SK-N-SH treated with all-trans-retinoic acid at 6 μM for 48 hours (cell line): ENCODE measurements around the gene RNASE12.

Experiments used
- ATAC-seq: fragments of 200-7000 bp; cut with Tn5 transposase; 3 replicates; pipeline ENCODE4 v1.9.1; 2020; ENCODE audit warnings: mild to moderate bottlenecking, moderate library complexity
- BACH2 ChIP-seq: fragments of 250-450 bp; sonication (Bioruptor Pico); IDR thresholded peaks from 2 replicates; pipeline ENCODE4 v1.9.0; 2021; ENCODE audit warnings: mild to moderate bottlenecking, borderline replicate concordance
- CSDC2 ChIP-seq: fragments of 250-450 bp; sonication (Bioruptor Pico); IDR thresholded peaks from 2 replicates; pipeline ENCODE4 v1.5.0; 2020; ENCODE audit warnings: mild to moderate bottlenecking, moderate library complexity
- ESRRG ChIP-seq: fragments of 250-450 bp; sonication (Bioruptor Pico); IDR thresholded peaks from 2 replicates; pipeline ENCODE4 v1.6.1; 2021; ENCODE audit warnings: mild to moderate bottlenecking
- ISL1 ChIP-seq: fragments of 250-450 bp; sonication (Bioruptor Pico); IDR thresholded peaks from 2 replicates; pipeline ENCODE4 v2.1.2; 2022; ENCODE audit warnings: mild to moderate bottlenecking, moderate library complexity
- OSR1 ChIP-seq: fragments of 250-450 bp; sonication (Bioruptor Pico); IDR thresholded peaks from 2 replicates; pipeline ENCODE4 v1.8.0; 2022; ENCODE audit warnings: moderate library complexity, mild to moderate bottlenecking, inconsistent platforms
- PPARA ChIP-seq: fragments of 250-450 bp; sonication (Bioruptor Pico); IDR thresholded peaks from 2 replicates; pipeline ENCODE4 v1.5.0; 2020; ENCODE audit warnings: mild to moderate bottlenecking, borderline replicate concordance
- RARB ChIP-seq: fragments of 250-450 bp; sonication (Bioruptor Pico); IDR thresholded peaks from 2 replicates; pipeline ENCODE4 v1.8.0; 2021; ENCODE audit warnings: mild to moderate bottlenecking, moderate library complexity
- SNAI2 ChIP-seq: fragments of 250-450 bp; sonication (Bioruptor Pico); IDR thresholded peaks from 2 replicates; pipeline ENCODE4 v1.5.0; 2020; ENCODE audit warnings: mild to moderate bottlenecking, moderate library complexity
- TCF4 ChIP-seq: fragments of 250-450 bp; sonication (Bioruptor Pico); IDR thresholded peaks from 2 replicates; pipeline ENCODE4 v1.8.0; 2021; ENCODE audit warnings: mild to moderate bottlenecking, moderate library complexity, borderline replicate concordance
- TOX ChIP-seq: fragments of 250-450 bp; sonication (Bioruptor Pico); IDR thresholded peaks from 2 replicates; pipeline ENCODE4 v1.8.0; 2021; ENCODE audit warnings: mild to moderate bottlenecking, moderate library complexity, borderline replicate concordance
- ZC3H10 ChIP-seq: fragments of 250-450 bp; sonication (Bioruptor Pico); IDR thresholded peaks from 2 replicates; pipeline ENCODE4 v1.5.1; 2021; ENCODE audit warnings: mild to moderate bottlenecking, moderate library complexity
- ZFP3 ChIP-seq: fragments of 250-450 bp; sonication (Bioruptor Pico); IDR thresholded peaks from 2 replicates; pipeline ENCODE4 v1.5.0; 2020; ENCODE audit warnings: mild to moderate bottlenecking, moderate library complexity
- ZFP30 ChIP-seq: fragments of 450-650 bp; formaldehyde crosslinking; IDR thresholded peaks from 2 replicates; pipeline ENCODE4 v1.5.0; 2022; ENCODE audit warnings: mild to moderate bottlenecking, moderate library complexity
- ZNF565 ChIP-seq: fragments of 450-650 bp; formaldehyde crosslinking; conservative IDR thresholded peaks from 2 replicates; pipeline ENCODE4 v1.5.0; 2020; ENCODE audit warnings: low read depth, mild to moderate bottlenecking, moderate library complexity
- ZNF70 ChIP-seq: fragments of 450-650 bp; formaldehyde crosslinking; IDR thresholded peaks from 2 replicates; pipeline ENCODE4 v1.5.0; 2020; ENCODE audit warnings: mild to moderate bottlenecking, moderate library complexity
- ZNF8 ChIP-seq: fragments of 450-650 bp; formaldehyde crosslinking; IDR thresholded peaks from 2 replicates; pipeline ENCODE4 v1.5.0; 2020; ENCODE audit warnings: mild to moderate bottlenecking, moderate library complexity
- TF ChIP-seq, protein P1 (sequence below): fragments of 250-450 bp; sonication (Bioruptor Pico); IDR thresholded peaks from 2 replicates; pipeline ENCODE4 v1.8.0; 2020; ENCODE audit warnings: mild to moderate bottlenecking, moderate library complexity, borderline replicate concordance
- TF ChIP-seq, protein P2 (sequence below): fragments of 250-450 bp; sonication (Bioruptor Pico); IDR thresholded peaks from 2 replicates; pipeline ENCODE4 v1.5.1; 2021; ENCODE audit warnings: mild to moderate bottlenecking, moderate library complexity
- TF ChIP-seq, protein P3 (sequence below): fragments of 250-450 bp; sonication (Bioruptor Pico); IDR thresholded peaks from 2 replicates; pipeline ENCODE4 v1.5.1; 2020; ENCODE audit warnings: low read depth, mild to moderate bottlenecking, moderate library complexity
- TF ChIP-seq, protein P4 (sequence below): fragments of 250-450 bp; sonication (Bioruptor Pico); IDR thresholded peaks from 2 replicates; pipeline ENCODE4 v1.5.0; 2020; ENCODE audit warnings: mild to moderate bottlenecking, moderate library complexity
- TF ChIP-seq, protein P5 (sequence below): fragments of 250-450 bp; sonication (Bioruptor Pico); IDR thresholded peaks from 2 replicates; pipeline ENCODE4 v1.8.0; 2021; ENCODE audit warnings: low read depth, mild to moderate bottlenecking, moderate library complexity, borderline replicate concordance

RNASE12 gene, protein sequence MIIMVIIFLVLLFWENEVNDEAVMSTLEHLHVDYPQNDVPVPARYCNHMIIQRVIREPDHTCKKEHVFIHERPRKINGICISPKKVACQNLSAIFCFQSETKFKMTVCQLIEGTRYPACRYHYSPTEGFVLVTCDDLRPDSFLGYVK

DNA sequence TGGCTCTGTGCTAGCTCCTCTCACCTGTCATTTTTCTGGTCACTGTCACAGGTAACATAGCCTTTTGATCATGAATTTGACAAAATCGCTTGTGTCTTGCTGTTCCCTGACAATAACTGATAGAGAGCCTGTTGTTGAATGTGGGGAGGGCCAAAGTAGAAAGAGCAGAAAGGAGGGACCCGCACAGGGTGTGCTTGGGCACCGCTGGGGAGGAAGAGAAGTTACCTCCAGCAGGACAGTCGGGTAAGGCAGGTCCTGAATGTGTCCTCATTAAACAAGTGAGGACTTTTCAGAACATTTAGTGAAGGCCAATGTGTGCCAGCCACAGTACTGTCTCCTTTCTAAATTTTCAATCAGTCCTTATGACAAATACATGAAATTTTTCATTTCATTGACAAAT lies at the start of gene RNASE12:
Gene RNASE12, minus strand, starts transcription at position 142 of the 400 bp plus-strand sequence. CDS start 653 bp downstream, outside the sequence.
- TF ChIP-seq ZC3H10 (CRISPR knock-in tag) (no peak), TOX (CRISPR knock-in tag) (no peak), OSR1 (CRISPR knock-in tag) (no peak), CSDC2 (CRISPR knock-in tag) (no peak), ZFP30 (CRISPR knock-in tag) (no peak)
- TF ChIP-seq, protein P1, sequence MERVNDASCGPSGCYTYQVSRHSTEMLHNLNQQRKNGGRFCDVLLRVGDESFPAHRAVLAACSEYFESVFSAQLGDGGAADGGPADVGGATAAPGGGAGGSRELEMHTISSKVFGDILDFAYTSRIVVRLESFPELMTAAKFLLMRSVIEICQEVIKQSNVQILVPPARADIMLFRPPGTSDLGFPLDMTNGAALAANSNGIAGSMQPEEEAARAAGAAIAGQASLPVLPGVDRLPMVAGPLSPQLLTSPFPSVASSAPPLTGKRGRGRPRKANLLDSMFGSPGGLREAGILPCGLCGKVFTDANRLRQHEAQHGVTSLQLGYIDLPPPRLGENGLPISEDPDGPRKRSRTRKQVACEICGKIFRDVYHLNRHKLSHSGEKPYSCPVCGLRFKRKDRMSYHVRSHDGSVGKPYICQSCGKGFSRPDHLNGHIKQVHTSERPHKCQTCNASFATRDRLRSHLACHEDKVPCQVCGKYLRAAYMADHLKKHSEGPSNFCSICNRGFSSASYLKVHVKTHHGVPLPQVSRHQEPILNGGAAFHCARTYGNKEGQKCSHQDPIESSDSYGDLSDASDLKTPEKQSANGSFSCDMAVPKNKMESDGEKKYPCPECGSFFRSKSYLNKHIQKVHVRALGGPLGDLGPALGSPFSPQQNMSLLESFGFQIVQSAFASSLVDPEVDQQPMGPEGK (CRISPR knock-in tag), result no peak
- no peak for ATAC-seq

DNA sequence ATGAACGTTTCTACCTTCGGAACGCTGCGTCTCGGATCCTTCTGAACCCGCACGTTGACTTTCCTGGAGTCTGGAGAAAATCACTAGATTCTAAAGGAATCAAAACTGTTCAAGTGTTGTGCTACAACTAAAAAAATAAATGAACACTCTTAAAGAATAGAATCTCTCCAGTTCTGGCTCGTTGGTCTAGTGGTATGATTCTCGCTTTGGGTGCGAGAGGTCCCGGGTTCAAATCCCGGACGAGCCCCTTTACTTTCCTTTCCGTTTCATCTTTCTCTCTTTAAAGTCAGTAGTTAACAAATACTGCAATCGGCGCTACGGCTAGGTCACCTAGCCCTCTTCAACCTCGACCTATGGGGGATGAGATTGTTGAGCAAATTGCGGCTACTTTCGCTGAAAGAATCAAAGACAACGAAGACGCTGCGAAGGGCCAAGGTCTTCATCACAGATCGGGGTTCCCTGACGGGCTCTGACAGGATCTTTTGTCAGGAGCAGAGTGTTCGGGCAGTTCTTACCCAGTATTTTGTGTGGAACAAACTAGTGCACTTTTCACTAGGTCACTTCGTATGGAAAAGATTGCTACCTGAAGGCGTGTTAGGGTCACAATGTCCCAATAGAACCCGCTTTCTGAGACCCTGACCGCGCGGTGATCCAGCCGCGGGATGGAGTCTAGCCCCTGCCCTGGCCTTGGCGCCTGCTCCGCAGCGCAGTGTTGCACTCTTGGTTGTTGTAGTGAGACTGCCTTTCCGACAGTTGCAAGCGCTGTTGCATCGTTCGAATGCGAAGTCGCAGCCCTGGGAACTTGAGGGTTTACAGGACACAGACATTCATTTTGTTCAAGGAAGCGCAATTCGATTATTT lies 41.9 kb upstream of the RNASE12 start:
- TF ChIP-seq RARB (CRISPR knock-in tag), result no peak
- no peak for TF ChIP-seq ZNF8 (CRISPR knock-in tag)
- TF ChIP-seq ESRRG (CRISPR knock-in tag), result no peak
- TF ChIP-seq ZFP3 (CRISPR knock-in tag), result no peak
- no peak for TF ChIP-seq ZNF70 (CRISPR knock-in tag)
- TF ChIP-seq TCF4 (CRISPR knock-in tag), result no peak
- TF ChIP-seq ZNF565 (CRISPR knock-in tag), result no peak
- TF ChIP-seq, protein P2, sequence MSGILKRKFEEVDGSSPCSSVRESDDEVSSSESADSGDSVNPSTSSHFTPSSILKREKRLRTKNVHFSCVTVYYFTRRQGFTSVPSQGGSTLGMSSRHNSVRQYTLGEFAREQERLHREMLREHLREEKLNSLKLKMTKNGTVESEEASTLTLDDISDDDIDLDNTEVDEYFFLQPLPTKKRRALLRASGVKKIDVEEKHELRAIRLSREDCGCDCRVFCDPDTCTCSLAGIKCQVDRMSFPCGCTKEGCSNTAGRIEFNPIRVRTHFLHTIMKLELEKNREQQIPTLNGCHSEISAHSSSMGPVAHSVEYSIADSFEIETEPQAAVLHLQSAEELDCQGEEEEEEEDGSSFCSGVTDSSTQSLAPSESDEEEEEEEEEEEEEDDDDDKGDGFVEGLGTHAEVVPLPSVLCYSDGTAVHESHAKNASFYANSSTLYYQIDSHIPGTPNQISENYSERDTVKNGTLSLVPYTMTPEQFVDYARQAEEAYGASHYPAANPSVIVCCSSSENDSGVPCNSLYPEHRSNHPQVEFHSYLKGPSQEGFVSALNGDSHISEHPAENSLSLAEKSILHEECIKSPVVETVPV, result no peak
- no peak for TF ChIP-seq OSR1 (CRISPR knock-in tag)
- no peak for TF ChIP-seq CSDC2 (CRISPR knock-in tag)
- TF ChIP-seq, all 23 proteins: peak for 0
- peak; percentile 82 for ATAC-seq

DNA sequence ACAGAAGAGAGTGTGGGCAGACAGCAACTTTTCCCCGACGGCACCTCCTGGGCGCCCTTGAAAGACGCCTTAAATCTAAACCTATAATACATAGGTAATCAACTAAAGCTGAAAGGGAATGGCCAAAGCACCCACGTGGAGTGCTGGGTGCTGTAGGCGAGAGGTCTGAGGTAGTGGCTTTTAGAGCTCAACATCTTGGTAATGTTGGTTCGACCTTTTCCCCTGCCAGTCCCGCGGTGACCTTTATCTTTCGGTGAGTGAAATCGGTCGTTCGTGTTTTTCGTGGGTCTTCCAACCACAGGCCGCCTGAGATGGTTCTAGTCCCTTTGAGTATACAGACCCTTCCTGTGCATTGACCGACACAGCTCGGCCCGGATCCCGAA lies 41.3 kb upstream of the RNASE12 start:
- ATAC-seq, result peak; percentile 13
- TF ChIP-seq BACH2 (no peak), ZFP3 (CRISPR knock-in tag) (no peak), TCF4 (CRISPR knock-in tag) (no peak), PPARA (no peak), ISL1 (CRISPR knock-in tag) (no peak), ZC3H10 (CRISPR knock-in tag) (no peak), ZNF70 (CRISPR knock-in tag) (no peak), ZNF8 (CRISPR knock-in tag) (no peak), OSR1 (CRISPR knock-in tag) (no peak), ESRRG (CRISPR knock-in tag) (no peak), SNAI2 (CRISPR knock-in tag) (no peak), ZFP30 (CRISPR knock-in tag) (no peak), CSDC2 (CRISPR knock-in tag) (no peak), TOX (CRISPR knock-in tag) (no peak)
- TF ChIP-seq, protein P3, sequence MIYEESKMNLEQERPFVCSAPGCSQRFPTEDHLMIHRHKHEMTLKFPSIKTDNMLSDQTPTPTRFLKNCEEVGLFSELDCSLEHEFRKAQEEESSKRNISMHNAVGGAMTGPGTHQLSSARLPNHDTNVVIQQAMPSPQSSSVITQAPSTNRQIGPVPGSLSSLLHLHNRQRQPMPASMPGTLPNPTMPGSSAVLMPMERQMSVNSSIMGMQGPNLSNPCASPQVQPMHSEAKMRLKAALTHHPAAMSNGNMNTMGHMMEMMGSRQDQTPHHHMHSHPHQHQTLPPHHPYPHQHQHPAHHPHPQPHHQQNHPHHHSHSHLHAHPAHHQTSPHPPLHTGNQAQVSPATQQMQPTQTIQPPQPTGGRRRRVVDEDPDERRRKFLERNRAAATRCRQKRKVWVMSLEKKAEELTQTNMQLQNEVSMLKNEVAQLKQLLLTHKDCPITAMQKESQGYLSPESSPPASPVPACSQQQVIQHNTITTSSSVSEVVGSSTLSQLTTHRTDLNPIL (CRISPR knock-in tag), result no peak
- TF ChIP-seq, protein P4, sequence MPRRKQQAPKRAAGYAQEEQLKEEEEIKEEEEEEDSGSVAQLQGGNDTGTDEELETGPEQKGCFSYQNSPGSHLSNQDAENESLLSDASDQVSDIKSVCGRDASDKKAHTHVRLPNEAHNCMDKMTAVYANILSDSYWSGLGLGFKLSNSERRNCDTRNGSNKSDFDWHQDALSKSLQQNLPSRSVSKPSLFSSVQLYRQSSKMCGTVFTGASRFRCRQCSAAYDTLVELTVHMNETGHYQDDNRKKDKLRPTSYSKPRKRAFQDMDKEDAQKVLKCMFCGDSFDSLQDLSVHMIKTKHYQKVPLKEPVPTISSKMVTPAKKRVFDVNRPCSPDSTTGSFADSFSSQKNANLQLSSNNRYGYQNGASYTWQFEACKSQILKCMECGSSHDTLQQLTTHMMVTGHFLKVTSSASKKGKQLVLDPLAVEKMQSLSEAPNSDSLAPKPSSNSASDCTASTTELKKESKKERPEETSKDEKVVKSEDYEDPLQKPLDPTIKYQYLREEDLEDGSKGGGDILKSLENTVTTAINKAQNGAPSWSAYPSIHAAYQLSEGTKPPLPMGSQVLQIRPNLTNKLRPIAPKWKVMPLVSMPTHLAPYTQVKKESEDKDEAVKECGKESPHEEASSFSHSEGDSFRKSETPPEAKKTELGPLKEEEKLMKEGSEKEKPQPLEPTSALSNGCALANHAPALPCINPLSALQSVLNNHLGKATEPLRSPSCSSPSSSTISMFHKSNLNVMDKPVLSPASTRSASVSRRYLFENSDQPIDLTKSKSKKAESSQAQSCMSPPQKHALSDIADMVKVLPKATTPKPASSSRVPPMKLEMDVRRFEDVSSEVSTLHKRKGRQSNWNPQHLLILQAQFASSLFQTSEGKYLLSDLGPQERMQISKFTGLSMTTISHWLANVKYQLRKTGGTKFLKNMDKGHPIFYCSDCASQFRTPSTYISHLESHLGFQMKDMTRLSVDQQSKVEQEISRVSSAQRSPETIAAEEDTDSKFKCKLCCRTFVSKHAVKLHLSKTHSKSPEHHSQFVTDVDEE (CRISPR knock-in tag), result no peak
- TF ChIP-seq, protein P2, result no peak
- TF ChIP-seq, protein P5, sequence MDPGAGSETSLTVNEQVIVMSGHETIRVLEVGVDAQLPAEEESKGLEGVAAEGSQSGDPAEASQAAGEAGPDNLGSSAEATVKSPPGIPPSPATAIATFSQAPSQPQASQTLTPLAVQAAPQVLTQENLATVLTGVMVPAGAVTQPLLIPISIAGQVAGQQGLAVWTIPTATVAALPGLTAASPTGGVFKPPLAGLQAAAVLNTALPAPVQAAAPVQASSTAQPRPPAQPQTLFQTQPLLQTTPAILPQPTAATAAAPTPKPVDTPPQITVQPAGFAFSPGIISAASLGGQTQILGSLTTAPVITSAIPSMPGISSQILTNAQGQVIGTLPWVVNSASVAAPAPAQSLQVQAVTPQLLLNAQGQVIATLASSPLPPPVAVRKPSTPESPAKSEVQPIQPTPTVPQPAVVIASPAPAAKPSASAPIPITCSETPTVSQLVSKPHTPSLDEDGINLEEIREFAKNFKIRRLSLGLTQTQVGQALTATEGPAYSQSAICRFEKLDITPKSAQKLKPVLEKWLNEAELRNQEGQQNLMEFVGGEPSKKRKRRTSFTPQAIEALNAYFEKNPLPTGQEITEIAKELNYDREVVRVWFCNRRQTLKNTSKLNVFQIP (CRISPR knock-in tag), result no peak
